GM19035 (cell line): ENCODE measurements around the gene HOXA6.
A peak's percentile ranks its signal among the peaks of the same experiment; 100 is the strongest.

Source experiments
- ATAC-seq: cut with Tn5 transposase; IDR thresholded peaks from one replicate; pipeline ENCODE4 v1.9.1; 2021; ENCODE audit not compliant: unreplicated experiment

HOXA6 gene

GRCh38 chr7:27151931-27152815 is 4.6 kb upstream of the HOXA6 start, which contains the start of gene HOXA3:
Gene HOXA3 (minus strand): TSS chr7:27152583. CDS start chr7:27110640, 41,943 bp downstream.
- no peak for ATAC-seq

GRCh38 chr7:27151341-27151930 is 3.9 kb upstream of the HOXA6 start:
- ATAC-seq: no peak

- peak; percentile 88 for ATAC-seq
Observed at GRCh38 chr7:27150568-27151340, 3.2 kb upstream of the HOXA6 start.

GRCh38 chr7:27149842-27150567 is 2.4 kb upstream of the HOXA6 start:
- ATAC-seq: no peak

DNA sequence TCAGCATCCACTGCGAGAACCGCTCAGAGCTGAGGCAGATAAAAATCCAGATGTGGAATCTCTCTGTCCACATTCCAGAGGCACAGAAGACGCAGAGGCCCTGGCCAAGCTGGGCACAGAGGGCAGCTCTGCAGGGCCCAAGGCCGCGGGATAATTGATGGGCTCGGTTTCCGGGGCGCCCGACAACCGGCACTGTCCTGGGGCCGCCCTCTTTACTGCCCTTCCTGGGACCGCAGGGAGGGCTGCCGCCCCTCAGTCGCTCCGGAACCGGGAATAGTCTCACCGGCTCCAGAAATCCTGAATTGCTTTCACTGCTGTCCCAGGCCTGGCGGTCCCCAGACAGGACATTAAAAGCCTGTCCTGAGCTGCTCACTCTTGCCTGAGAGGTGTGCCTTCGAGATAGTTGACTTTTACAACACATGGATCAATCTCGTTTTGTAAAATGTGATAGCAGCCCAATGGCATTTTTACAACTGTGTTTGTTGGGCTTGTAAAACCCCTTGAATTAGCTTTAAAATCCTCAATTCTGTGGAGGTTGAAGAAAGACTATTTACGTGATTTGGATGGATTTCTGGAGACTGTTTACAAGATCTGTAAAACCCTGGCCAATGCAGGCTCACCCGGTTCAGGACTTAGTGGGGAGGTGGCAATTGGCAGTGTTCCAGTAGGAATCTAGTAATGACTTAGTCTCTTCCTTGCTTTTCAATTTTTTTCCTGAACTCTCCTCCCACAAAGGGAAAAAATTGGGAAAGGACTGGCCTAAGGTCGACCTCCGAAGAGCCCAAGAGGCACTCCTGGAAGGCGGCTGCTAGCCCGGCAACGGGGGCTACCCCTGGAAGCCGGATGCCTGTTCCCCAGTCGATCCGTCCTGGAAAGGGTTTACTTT is 1.4 kb upstream of the HOXA6 start:
- ATAC-seq: no peak

GRCh38 chr7:27148031-27148755 is 619 bp upstream of the HOXA6 start:
- ATAC-seq: no peak

- ATAC-seq: no peak
Observed at GRCh38 chr7:27146491-27147198, 929 bp downstream of the HOXA6 start.

- no peak for ATAC-seq
Observed at GRCh38 chr7:27145914-27146412, 1.6 kb downstream of the HOXA6 start.

GRCh38 chr7:27145165-27145913 is 2.2 kb downstream of the HOXA6 start:
- no peak for ATAC-seq

DNA sequence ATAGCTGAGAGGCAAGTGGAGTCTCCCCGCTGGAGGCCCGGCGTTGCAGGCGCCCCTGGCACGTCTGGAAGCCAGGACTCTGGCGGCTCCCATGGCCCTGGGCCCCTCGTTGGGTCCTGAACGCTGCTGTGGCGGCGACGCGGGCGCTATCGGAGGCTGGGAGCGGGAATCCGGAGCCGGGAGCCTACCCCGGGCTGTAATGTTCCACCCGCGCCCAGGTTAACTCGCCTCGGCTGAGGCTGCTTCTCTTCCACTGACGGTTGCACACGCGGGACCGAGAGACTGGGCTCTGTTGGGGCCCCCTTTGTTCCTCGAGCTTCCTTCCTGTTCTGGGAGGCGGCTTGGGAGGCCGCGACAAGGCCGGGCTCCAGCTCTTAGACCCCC is 2.8 kb downstream of the HOXA6 start:
- no peak for ATAC-seq

- no peak for ATAC-seq
Observed at GRCh38 chr7:27143950-27144780, 3.4 kb downstream of the HOXA6 start.

DNA sequence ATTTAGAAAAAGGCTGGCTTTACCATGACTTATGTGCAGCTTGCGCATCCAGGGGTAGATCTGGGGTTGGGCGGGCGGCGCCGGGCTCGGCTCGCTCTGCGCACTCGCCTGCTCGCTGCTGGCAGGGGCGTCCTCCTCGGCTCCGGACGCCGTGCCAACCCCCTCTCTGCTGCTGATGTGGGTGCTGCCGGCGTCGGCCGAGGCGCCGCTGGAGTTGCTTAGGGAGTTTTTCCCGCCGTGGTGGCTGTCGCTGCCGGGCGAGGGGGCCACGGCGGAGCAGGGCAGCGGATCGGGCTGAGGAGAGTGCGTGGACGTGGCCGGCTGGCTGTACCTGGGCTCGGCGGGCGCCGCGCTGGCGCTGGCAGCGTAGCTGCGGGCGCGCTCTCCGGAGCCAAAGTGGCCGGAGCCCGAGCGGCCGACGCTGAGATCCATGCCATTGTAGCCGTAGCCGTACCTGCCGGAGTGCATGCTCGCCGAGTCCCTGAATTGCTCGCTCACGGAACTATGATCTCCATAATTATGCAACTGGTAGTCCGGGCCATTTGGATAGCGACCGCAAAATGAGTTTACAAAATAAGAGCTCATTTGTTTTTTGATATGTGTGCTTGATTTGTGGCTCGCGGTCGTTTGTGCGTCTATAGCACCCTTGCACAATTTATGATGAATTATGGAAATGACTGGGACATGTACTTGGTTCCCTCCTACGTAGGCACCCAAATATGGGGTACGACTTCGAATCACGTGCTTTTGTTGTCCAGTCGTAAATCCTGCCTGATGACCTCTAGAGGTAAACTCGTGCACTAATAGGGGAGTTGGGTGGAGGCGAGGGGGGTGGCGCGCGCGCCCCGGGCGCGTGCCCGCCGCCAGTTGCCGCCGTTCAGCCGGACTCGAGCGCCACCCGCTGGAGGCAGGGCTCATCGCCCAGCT is 4.3 kb downstream of the HOXA6 start, which contains the start of gene HOXA5:
Gene HOXA5, minus strand, starts transcription at position 659 of the 927 bp plus-strand sequence. Its CDS starts 74 bp downstream, at position 585.
- peak; percentile 73 for ATAC-seq

DNA sequence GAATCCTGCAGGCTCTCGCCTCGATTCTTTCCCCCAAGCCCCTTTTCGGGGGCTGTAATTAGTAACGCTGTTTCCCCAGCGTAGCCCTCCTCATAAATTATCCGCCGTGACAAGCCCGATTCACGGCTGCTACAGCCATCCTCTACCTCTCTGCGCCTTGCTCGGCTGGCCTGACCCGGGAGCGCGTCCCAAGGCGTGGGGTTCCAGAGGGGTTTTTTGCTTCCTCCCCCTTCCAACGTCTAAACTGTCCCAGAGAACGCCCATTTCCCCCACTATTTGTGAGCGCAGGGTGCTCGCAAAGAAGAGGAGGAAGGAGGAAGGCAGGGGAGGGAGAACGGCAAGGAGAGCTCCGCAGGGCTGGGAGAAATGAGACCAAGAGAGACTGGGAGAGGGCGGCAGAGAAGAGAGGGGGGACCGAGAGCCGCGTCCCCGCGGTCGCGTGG is 5.0 kb downstream of the HOXA6 start:
- no peak for ATAC-seq

- no peak for ATAC-seq
Observed at GRCh38 chr7:27141923-27142579, 5.5 kb downstream of the HOXA6 start.
